Measurements from ENCODE around the gene NLK.

DNA sequence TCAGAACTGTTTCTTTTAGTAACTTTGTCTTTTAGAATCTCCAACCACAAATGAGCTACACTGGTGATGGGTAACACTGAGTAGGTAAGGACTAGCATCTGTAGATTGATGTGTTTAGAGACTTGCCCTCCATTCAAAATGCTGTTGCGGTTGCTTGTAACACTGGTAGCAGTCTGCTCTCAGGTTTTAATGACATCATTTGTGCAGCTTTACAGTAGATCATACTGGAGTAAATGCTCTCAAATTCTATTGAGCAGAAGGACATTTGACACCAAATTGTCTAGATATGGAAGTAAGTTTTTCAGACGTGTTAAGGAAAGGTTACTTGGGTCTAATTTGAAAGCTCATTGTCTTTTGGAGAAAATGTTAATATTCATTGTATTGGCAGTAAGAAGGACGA is 98.8 kb downstream of the NLK start:
- TF ChIP-seq, protein P1, sequence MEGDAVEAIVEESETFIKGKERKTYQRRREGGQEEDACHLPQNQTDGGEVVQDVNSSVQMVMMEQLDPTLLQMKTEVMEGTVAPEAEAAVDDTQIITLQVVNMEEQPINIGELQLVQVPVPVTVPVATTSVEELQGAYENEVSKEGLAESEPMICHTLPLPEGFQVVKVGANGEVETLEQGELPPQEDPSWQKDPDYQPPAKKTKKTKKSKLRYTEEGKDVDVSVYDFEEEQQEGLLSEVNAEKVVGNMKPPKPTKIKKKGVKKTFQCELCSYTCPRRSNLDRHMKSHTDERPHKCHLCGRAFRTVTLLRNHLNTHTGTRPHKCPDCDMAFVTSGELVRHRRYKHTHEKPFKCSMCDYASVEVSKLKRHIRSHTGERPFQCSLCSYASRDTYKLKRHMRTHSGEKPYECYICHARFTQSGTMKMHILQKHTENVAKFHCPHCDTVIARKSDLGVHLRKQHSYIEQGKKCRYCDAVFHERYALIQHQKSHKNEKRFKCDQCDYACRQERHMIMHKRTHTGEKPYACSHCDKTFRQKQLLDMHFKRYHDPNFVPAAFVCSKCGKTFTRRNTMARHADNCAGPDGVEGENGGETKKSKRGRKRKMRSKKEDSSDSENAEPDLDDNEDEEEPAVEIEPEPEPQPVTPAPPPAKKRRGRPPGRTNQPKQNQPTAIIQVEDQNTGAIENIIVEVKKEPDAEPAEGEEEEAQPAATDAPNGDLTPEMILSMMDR (IDR thresholded peaks at IDR 0.05), result no peak
- TF ChIP-seq POLR2A (IDR thresholded peaks at IDR 0.05) (no peak), EP300 (IDR thresholded peaks at IDR 0.05) (no peak)

Data from upper lobe of left lung (tissue), 4 donors.